CD4-positive, alpha-beta T cell (primary cell): ENCODE results near the gene GANAB. TPM values are rescaled to one million over a fixed set of nuclear protein-coding genes. Genes with fewer than 3 reads are reported as not detected.

Source experiments
- ATAC-seq: fragments of 200-7000 bp; cut with Tn5 transposase; one replicate; pipeline ENCODE4 v1.10.0; 2022; ENCODE audit warnings: mild to moderate bottlenecking; ENCODE audit not compliant: poor library complexity
- CTCF ChIA-PET: fragments of 350-600 bp; sonication (Branson Sonifier 250); formaldehyde crosslinking; loops from one replicate; lab custom pipeline; 2021; ENCODE audit warnings: antibody characterized with exemption, inconsistent platforms; lab: Charles Lee
- POLR2A ChIA-PET: fragments of 350-600 bp; sonication (Branson Sonifier 250); formaldehyde crosslinking; loops from one replicate; lab custom pipeline; 2021; ENCODE audit warnings: antibody characterized with exemption, inconsistent platforms; lab: Charles Lee
- DNase-seq, 14 experiments: peaks; one replicate each; pipeline ENCODE4 v3.0.0-alpha.2; 2013 to 2020; ENCODE audit warnings: mixed read lengths in 2 of 14
- H3K27ac ChIP-seq, 2 donors: one replicate each; pipeline versions ENCODE4 v1.5.1 to v1.7.0; 2013; ENCODE audit warnings: low read length in 2 of 2, low read depth in 1 of 2, mild to moderate bottlenecking in 1 of 2
- H3K27me3 ChIP-seq, 2 experiments: 1 replicate in 1 of 2; 2 replicates in 1 of 2; pipeline versions ENCODE4 v1.6.1 to v1.7.0; 2013; ENCODE audit warnings: low read length in 2 of 2, control low read depth in 1 of 2, mild to moderate bottlenecking in 1 of 2, moderate library complexity in 1 of 2; ENCODE audit not compliant: insufficient read depth in 2 of 2, control insufficient read depth in 1 of 2
- H3K36me3 ChIP-seq: one replicate; pipeline ENCODE4 v1.6.1; 2013; ENCODE audit warnings: low read length, control low read depth; ENCODE audit not compliant: insufficient read depth
- H3K4me1 ChIP-seq: one replicate; pipeline ENCODE4 v1.6.1; 2013; ENCODE audit warnings: low read length, control low read depth; ENCODE audit not compliant: insufficient read depth
- H3K4me3 ChIP-seq: one replicate; pipeline ENCODE4 v1.5.1; 2013; ENCODE audit warnings: mild to moderate bottlenecking, low read length, moderate library complexity
- H3K9me3 ChIP-seq, 2 experiments: 1 replicate in 1 of 2; 2 replicates in 1 of 2; pipeline versions ENCODE4 v1.6.1 to v1.7.0; 2013; ENCODE audit warnings: low read length in 2 of 2, mild to moderate bottlenecking in 2 of 2, control low read depth in 1 of 2, moderate library complexity in 1 of 2; ENCODE audit not compliant: control insufficient read depth in 1 of 2, insufficient read depth in 1 of 2
- H3K27ac Mint-ChIP-seq: one replicate; pipeline ENCODE4 v1.8.0; 2020; ENCODE audit warnings: mixed read lengths
- H3K27me3 Mint-ChIP-seq: one replicate; pipeline ENCODE4 v1.8.0; 2021; ENCODE audit warnings: mixed read lengths
- H3K36me3 Mint-ChIP-seq: one replicate; pipeline ENCODE4 v1.8.0; 2021; ENCODE audit warnings: low read depth, mixed read lengths
- H3K4me1 Mint-ChIP-seq: one replicate; pipeline ENCODE4 v1.8.0; 2021; ENCODE audit warnings: low read depth, mixed read lengths
- H3K4me3 Mint-ChIP-seq: one replicate; pipeline ENCODE4 v1.8.0; 2020; ENCODE audit warnings: mild to moderate bottlenecking, mixed read lengths
- H3K9me3 Mint-ChIP-seq: one replicate; pipeline ENCODE4 v1.8.0; 2020; ENCODE audit warnings: mixed read lengths
- intact Hi-C, 2 experiments: fragments of 100-400 bp; cut with DNase I in 1 of 2; cut with micrococcal nuclease in 1 of 2; formaldehyde crosslinking; loops; one replicate each; pipeline versions ENCODE4 v1.15.1 to v1.9.0; 2023 to 2025; cut with DNase I, micrococcal nuclease
- total RNA-seq, 174 experiments: library from RNA in 2 of 174; stranded (reverse) in 2 of 174; gene quantifications; one replicate each; pipeline ENCODE4 v1.2.3 and lab custom pipeline; 2021 to 2026
- TF ChIP-seq, protein P1 (sequence below): fragments of 200-600 bp; IDR thresholded peaks from one replicate; pipeline ENCODE4 v1.8.0; 2022; ENCODE audit warnings: antibody characterized with exemption, mild to moderate bottlenecking

Gene GANAB
- total RNA-seq, 2 experiments from 2014 or later = 181 to 182 TPM

DNA sequence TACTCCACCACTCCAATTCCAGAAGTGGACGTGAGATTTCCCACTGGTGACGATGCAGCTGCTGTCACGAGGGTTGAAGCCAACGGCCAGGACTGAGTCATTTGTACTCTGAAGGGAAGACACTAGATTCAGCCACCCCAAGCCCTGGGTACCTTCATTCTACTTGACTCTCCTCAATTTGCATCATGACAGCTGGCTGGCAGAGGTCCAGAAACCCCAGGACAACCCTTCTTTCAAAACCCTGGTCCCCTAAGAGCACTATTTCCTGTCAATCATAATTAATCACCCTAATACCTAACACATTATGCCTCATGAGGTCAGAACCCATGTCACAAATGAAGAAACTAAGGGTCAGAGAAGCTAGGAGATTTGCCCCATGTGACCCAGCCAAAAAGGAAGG is 38.7 kb downstream of the GANAB start:
- Histone ChIP-seq H3K9me3 (no peaks in the 10 kb centered on the region), H3K27ac (no peak overlapping the region), H3K27me3 (no peaks in the 10 kb centered on the region), H3K4me1 (peaks cover 47% of the 10 kb centered on the region), H3K36me3 (peaks cover 72% of the 10 kb centered on the region), H3K4me3 (no peak overlapping the region)
- H3K36me3 Mint-ChIP-seq = peaks cover 63% of the 10 kb centered on the region
- TF ChIP-seq, protein P1, sequence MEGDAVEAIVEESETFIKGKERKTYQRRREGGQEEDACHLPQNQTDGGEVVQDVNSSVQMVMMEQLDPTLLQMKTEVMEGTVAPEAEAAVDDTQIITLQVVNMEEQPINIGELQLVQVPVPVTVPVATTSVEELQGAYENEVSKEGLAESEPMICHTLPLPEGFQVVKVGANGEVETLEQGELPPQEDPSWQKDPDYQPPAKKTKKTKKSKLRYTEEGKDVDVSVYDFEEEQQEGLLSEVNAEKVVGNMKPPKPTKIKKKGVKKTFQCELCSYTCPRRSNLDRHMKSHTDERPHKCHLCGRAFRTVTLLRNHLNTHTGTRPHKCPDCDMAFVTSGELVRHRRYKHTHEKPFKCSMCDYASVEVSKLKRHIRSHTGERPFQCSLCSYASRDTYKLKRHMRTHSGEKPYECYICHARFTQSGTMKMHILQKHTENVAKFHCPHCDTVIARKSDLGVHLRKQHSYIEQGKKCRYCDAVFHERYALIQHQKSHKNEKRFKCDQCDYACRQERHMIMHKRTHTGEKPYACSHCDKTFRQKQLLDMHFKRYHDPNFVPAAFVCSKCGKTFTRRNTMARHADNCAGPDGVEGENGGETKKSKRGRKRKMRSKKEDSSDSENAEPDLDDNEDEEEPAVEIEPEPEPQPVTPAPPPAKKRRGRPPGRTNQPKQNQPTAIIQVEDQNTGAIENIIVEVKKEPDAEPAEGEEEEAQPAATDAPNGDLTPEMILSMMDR = no peak
- ATAC-seq = no peak
- H3K27ac Mint-ChIP-seq = no peak overlapping the region
- H3K9me3 Mint-ChIP-seq = no peaks in the 10 kb centered on the region
- peaks cover 50% of the 10 kb centered on the region for H3K4me1 Mint-ChIP-seq
- CTCF ChIA-PET = no interaction called here
- peak in 2 of 14 experiments; percentile 53 to 66 for DNase-seq
- POLR2A ChIA-PET = interaction anchor here (0.7 to 2.5 kb wide), 5 partner anchors 8 to 248 kb away, joined by 3 to 16 read pairs (median 4); partner anchors contain the start of gene TUT1
- intact Hi-C loops = loop anchor here in 1 of 2 experiments (10.0 kb wide), 1 partner anchor 157 kb away; the partner anchor contains the start of gene POLR2G
- H3K4me3 Mint-ChIP-seq = peak overlapping the region; percentile 43
- no peaks in the 10 kb centered on the region for H3K27me3 Mint-ChIP-seq

DNA sequence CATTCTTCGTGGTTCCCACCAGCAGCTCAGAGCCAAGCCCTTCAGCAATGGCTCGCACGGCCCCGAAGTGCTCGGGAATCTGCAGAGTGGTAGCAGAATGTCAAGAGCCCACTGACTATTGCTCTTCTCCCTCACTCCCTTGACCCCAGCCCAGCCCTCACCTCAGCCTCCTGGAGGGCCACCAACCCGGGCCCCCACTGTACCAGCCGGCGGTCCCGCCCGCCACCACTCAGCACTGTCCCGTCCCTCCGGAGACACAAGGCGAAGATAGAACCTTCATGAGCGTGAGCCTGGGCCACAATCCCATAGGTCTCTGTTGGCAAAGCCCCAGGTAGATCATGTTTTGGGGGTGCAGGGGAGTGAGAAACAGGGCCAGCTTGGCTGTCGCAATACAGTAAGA is 40.5 kb downstream of the GANAB start:
- H3K36me3 ChIP-seq = peaks cover 69% of the 10 kb centered on the region
- POLR2A ChIA-PET = interaction anchor here (0.5 to 1.1 kb wide), 4 partner anchors 13 to 59 kb away, joined by 3 to 5 read pairs (median 4); partner anchors contain the start of genes C11orf98, CSKMT and TUT1
- H3K27ac Mint-ChIP-seq = no peak overlapping the region
- H3K36me3 Mint-ChIP-seq = peaks cover 68% of the 10 kb centered on the region
- H3K4me1 ChIP-seq = peaks cover 45% of the 10 kb centered on the region
- intact Hi-C loops = loop anchor here in 1 of 2 experiments (10.0 kb wide), 1 partner anchor 159 kb away; the partner anchor contains the start of gene POLR2G
- TF ChIP-seq, protein P1 = no peak
- H3K27me3 Mint-ChIP-seq = no peaks in the 10 kb centered on the region
- no peaks in the 10 kb centered on the region for H3K9me3 ChIP-seq
- H3K27ac ChIP-seq = no peak overlapping the region
- DNase-seq (no peak), ATAC-seq (no peak)
- peak overlapping the region; percentile 38 for H3K4me3 Mint-ChIP-seq
- no peaks in the 10 kb centered on the region for H3K9me3 Mint-ChIP-seq
- H3K4me3 ChIP-seq = no peak overlapping the region
- CTCF ChIA-PET = no interaction called here
- peaks cover 46% of the 10 kb centered on the region for H3K4me1 Mint-ChIP-seq
- no peaks in the 10 kb centered on the region for H3K27me3 ChIP-seq

DNA sequence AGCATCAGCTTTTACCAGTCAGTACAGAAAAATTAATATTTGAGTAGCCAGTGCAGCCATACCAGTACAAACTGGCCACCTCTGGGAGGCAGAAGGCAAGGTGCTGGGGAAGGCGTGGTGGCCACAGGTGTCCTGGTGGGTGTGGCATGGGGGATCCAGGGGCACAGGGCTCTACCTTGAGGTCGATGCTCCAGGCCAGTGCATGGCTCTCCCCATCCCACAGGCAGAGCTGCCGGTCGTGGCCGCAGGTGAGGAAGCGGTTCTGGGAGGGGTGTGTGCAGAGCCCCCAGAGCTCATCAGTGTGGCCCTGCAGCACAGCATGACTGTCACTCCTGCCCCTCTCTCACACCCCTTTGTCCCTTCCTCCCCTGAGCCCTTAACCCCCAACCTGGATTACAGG is 40.9 kb downstream of the GANAB start:
- Histone ChIP-seq H3K27me3 (no peaks in the 10 kb centered on the region), H3K9me3 (no peaks in the 10 kb centered on the region), H3K4me3 (no peak overlapping the region), H3K36me3 (peaks cover 65% of the 10 kb centered on the region), H3K4me1 (peaks cover 40% of the 10 kb centered on the region), H3K27ac (no peak overlapping the region)
- Mint-ChIP-seq H3K36me3 (peaks cover 71% of the 10 kb centered on the region), H3K4me1 (peaks cover 47% of the 10 kb centered on the region), H3K4me3 (no peak overlapping the region), H3K27ac (no peak overlapping the region), H3K9me3 (no peaks in the 10 kb centered on the region), H3K27me3 (no peaks in the 10 kb centered on the region)
- ChIA-PET CTCF (no interaction called here), POLR2A (interaction anchor here (0.5 to 1.1 kb wide), 4 partner anchors 14 to 250 kb away, joined by 3 to 5 read pairs (median 4); partner anchors contain the start of genes C11orf98, CSKMT and TUT1)
- ATAC-seq (no peak), DNase-seq (no peak)
- intact Hi-C loops = loop anchor here in 1 of 2 experiments (10.0 kb wide), 1 partner anchor 159 kb away; the partner anchor contains the start of gene POLR2G
- TF ChIP-seq, protein P1 = no peak
